ENCODE measurements around the gene BAAT. TPM values are rescaled to one million over a fixed set of nuclear protein-coding genes. Genes with fewer than 3 reads are reported as not detected.

Gene BAAT
- total RNA-seq, 2 experiments from 2014 or later, result 0.07 TPM; not detected in 1

- H3K36me3 Mint-ChIP-seq (ENCODE audit: low read depth), result peaks cover 23% of the 10 kb centered on the region
- ChIA-PET CTCF (no interaction called here), POLR2A (no interaction called here)
- DNase-seq (no peak), ATAC-seq (no peak)
- no peak overlapping the region for H3K27ac Mint-ChIP-seq
- no peaks in the 10 kb centered on the region for H3K27me3 Mint-ChIP-seq
- H3K9me3 Mint-ChIP-seq (ENCODE audit: low read depth), result peaks cover 51% of the 10 kb centered on the region
- no peak overlapping the region for H3K4me3 Mint-ChIP-seq
- intact Hi-C loops (cut with DNase I, micrococcal nuclease), result no loop called here
- H3K4me1 Mint-ChIP-seq, result no peaks in the 10 kb centered on the region
Measured at GRCh38 chr9:101417977-101418376, 33.2 kb upstream of the BAAT start.

GRCh38 chr9:101417389-101417788 is 32.6 kb upstream of the BAAT start:
- Mint-ChIP-seq H3K27me3 (no peaks in the 10 kb centered on the region), H3K27ac (no peak overlapping the region), H3K36me3 (ENCODE audit: low read depth) (peaks cover 28% of the 10 kb centered on the region), H3K4me1 (no peaks in the 10 kb centered on the region), H3K9me3 (ENCODE audit: low read depth) (peaks cover 54% of the 10 kb centered on the region), H3K4me3 (no peak overlapping the region)
- intact Hi-C loops (cut with DNase I, micrococcal nuclease), result no loop called here
- CTCF ChIA-PET, result no interaction called here
- DNase-seq, result no peak
- POLR2A ChIA-PET, result no interaction called here
- no peak for ATAC-seq

GRCh38 chr9:101415578-101415977 is 30.8 kb upstream of the BAAT start:
- no peak overlapping the region for H3K4me3 Mint-ChIP-seq
- peaks cover 38% of the 10 kb centered on the region for H3K36me3 Mint-ChIP-seq (ENCODE audit: low read depth)
- peaks cover 61% of the 10 kb centered on the region for H3K9me3 Mint-ChIP-seq (ENCODE audit: low read depth)
- intact Hi-C loops (cut with DNase I, micrococcal nuclease), result no loop called here
- CTCF ChIA-PET, result no interaction called here
- ATAC-seq (no peak), DNase-seq (no peak)
- no peaks in the 10 kb centered on the region for H3K4me1 Mint-ChIP-seq
- no peak overlapping the region for H3K27ac Mint-ChIP-seq
- POLR2A ChIA-PET, result no interaction called here
- no peaks in the 10 kb centered on the region for H3K27me3 Mint-ChIP-seq

GRCh38 chr9:101414839-101415238 is 30.0 kb upstream of the BAAT start:
- DNase-seq, result no peak
- H3K36me3 Mint-ChIP-seq (ENCODE audit: low read depth), result peaks cover 42% of the 10 kb centered on the region
- intact Hi-C loops (cut with DNase I, micrococcal nuclease), result no loop called here
- ChIA-PET POLR2A (no interaction called here), CTCF (no interaction called here)
- no peak for ATAC-seq
- H3K9me3 Mint-ChIP-seq (ENCODE audit: low read depth), result peaks cover 67% of the 10 kb centered on the region
- no peaks in the 10 kb centered on the region for H3K4me1 Mint-ChIP-seq
- H3K4me3 Mint-ChIP-seq, result no peak overlapping the region
- no peaks in the 10 kb centered on the region for H3K27me3 Mint-ChIP-seq
- no peak overlapping the region for H3K27ac Mint-ChIP-seq

GRCh38 chr9:101409079-101409477 is 24.3 kb upstream of the BAAT start:
- H3K4me1 Mint-ChIP-seq, result no peaks in the 10 kb centered on the region
- ATAC-seq (no peak), DNase-seq (no peak)
- H3K36me3 Mint-ChIP-seq (ENCODE audit: low read depth), result peaks cover 83% of the 10 kb centered on the region
- no peak overlapping the region for H3K27ac Mint-ChIP-seq
- peaks cover 76% of the 10 kb centered on the region for H3K9me3 Mint-ChIP-seq (ENCODE audit: low read depth)
- POLR2A ChIA-PET, result interaction anchor here (1.5 kb wide), 1 partner anchor 11 kb away, joined by 4 read pairs; the partner anchor contains the start of genes MRPL50 and ZNF189
- H3K27me3 Mint-ChIP-seq, result no peaks in the 10 kb centered on the region
- intact Hi-C loops (cut with DNase I, micrococcal nuclease), result no loop called here
- H3K4me3 Mint-ChIP-seq, result no peak overlapping the region
- CTCF ChIA-PET, result interaction anchor here (0.7 to 1.5 kb wide), 6 partner anchors 10 to 711 kb away, joined by 3 to 4 read pairs (median 3); partner anchors contain the start of genes RNF20 and ZNF189

GRCh38 chr9:101408374-101409078 is 23.7 kb upstream of the BAAT start:
- H3K27ac Mint-ChIP-seq, result no peak overlapping the region
- H3K4me1 Mint-ChIP-seq, result no peaks in the 10 kb centered on the region
- ChIA-PET POLR2A (interaction anchor here (1.5 kb wide), 1 partner anchor 10 kb away, joined by 4 read pairs; the partner anchor contains the start of genes MRPL50 and ZNF189), CTCF (interaction anchor here (0.7 to 1.5 kb wide), 6 partner anchors 10 to 712 kb away, joined by 3 to 4 read pairs (median 3); partner anchors contain the start of genes RNF20 and ZNF189)
- H3K27me3 Mint-ChIP-seq, result no peaks in the 10 kb centered on the region
- intact Hi-C loops (cut with DNase I, micrococcal nuclease), result no loop called here
- peaks cover 85% of the 10 kb centered on the region for H3K36me3 Mint-ChIP-seq (ENCODE audit: low read depth)
- ATAC-seq (no peak), DNase-seq (no peak)
- peaks cover 75% of the 10 kb centered on the region for H3K9me3 Mint-ChIP-seq (ENCODE audit: low read depth)
- H3K4me3 Mint-ChIP-seq, result no peak overlapping the region

- peaks cover 42% of the 10 kb centered on the region for H3K9me3 Mint-ChIP-seq (ENCODE audit: low read depth)
Measured at GRCh38 chr9:101403516-101404285, 18.9 kb upstream of the BAAT start.

GRCh38 chr9:101400120-101400519 is 15.3 kb upstream of the BAAT start:
- ATAC-seq, result no peak

More at GRCh38 chr9:101403516-101404285, 18.9 kb upstream of the BAAT start:
- CTCF ChIA-PET, result interaction anchor here (0.6 kb wide), 1 partner anchor 1120 kb away, joined by 3 read pairs; no protein-coding TSS in a partner anchor
- intact Hi-C loops (cut with DNase I, micrococcal nuclease), result loop anchor here in 1 of 2 experiments (5.0 kb wide), 1 partner anchor 1581 kb away; the partner anchor contains the start of gene NR4A3
- no peak overlapping the region for H3K4me3 Mint-ChIP-seq
- POLR2A ChIA-PET, result interaction anchor here (0.8 kb wide), 1 partner anchor 9 kb away, joined by 3 read pairs; no protein-coding TSS in a partner anchor
- DNase-seq (no peak), ATAC-seq (no peak)
- H3K36me3 Mint-ChIP-seq (ENCODE audit: low read depth), result peaks cover 91% of the 10 kb centered on the region
- no peaks in the 10 kb centered on the region for H3K27me3 Mint-ChIP-seq
- peaks cover 34% of the 10 kb centered on the region for H3K4me1 Mint-ChIP-seq
- no peak overlapping the region for H3K27ac Mint-ChIP-seq

GRCh38 chr9:101399643-101399970 is 14.8 kb upstream of the BAAT start:
- DNase-seq, result no peak
- H3K27ac Mint-ChIP-seq, result peak overlapping the region; percentile 100
- ChIA-PET POLR2A (interaction anchor here (1.5 kb wide), 1 partner anchor 134 kb away, joined by 9 read pairs; the partner anchor contains the start of gene RNF20), CTCF (interaction anchor here (1.0 kb wide), 1 partner anchor 10 kb away, joined by 3 read pairs; no protein-coding TSS in a partner anchor)
- ATAC-seq, result no peak
- peak overlapping the region; percentile 94 for H3K4me3 Mint-ChIP-seq
- peaks cover 83% of the 10 kb centered on the region for H3K36me3 Mint-ChIP-seq (ENCODE audit: low read depth)
- H3K9me3 Mint-ChIP-seq (ENCODE audit: low read depth), result peaks cover 14% of the 10 kb centered on the region
- H3K4me1 Mint-ChIP-seq, result peaks cover 62% of the 10 kb centered on the region
- H3K27me3 Mint-ChIP-seq, result no peaks in the 10 kb centered on the region
- intact Hi-C loops (cut with DNase I, micrococcal nuclease), result loop anchor here (5.0 to 10.0 kb wide), 5 partner anchors 925 to 1492 kb away; partner anchors contain the start of genes ERP44 (in 1 of the 2), INVS (in 1 of the 2), STX17 (in 1 of the 2) and TEX10 (in 1 of the 2)

More at GRCh38 chr9:101400120-101400519, 15.3 kb upstream of the BAAT start:
- DNase-seq, result no peak
- peaks cover 56% of the 10 kb centered on the region for H3K4me1 Mint-ChIP-seq
- CTCF ChIA-PET, result interaction anchor here (1.0 kb wide), 1 partner anchor 10 kb away, joined by 3 read pairs; no protein-coding TSS in a partner anchor
- H3K36me3 Mint-ChIP-seq (ENCODE audit: low read depth), result peaks cover 83% of the 10 kb centered on the region
- POLR2A ChIA-PET, result no interaction called here
- intact Hi-C loops (cut with DNase I, micrococcal nuclease), result loop anchor here in 1 of 2 experiments (5.0 kb wide), 1 partner anchor 1578 kb away; the partner anchor contains the start of gene NR4A3
- H3K4me3 Mint-ChIP-seq, result peak overlapping the region; percentile 94
- H3K27ac Mint-ChIP-seq, result peak overlapping the region; percentile 100
- H3K27me3 Mint-ChIP-seq, result no peaks in the 10 kb centered on the region
- H3K9me3 Mint-ChIP-seq (ENCODE audit: low read depth), result peaks cover 16% of the 10 kb centered on the region

GRCh38 chr9:101398930-101399642 is 14.3 kb upstream of the BAAT start:
- Mint-ChIP-seq H3K27me3 (no peaks in the 10 kb centered on the region), H3K27ac (peak overlapping the region; percentile 100), H3K36me3 (ENCODE audit: low read depth) (peaks cover 83% of the 10 kb centered on the region), H3K4me1 (peaks cover 67% of the 10 kb centered on the region), H3K9me3 (ENCODE audit: low read depth) (peaks cover 18% of the 10 kb centered on the region), H3K4me3 (peak overlapping the region; percentile 94)
- DNase-seq (no peak), ATAC-seq (peak; percentile 1)
- intact Hi-C loops (cut with DNase I, micrococcal nuclease), result loop anchor here (1.0 to 10.0 kb wide), 7 partner anchors 134 to 1492 kb away; partner anchors contain the start of genes INVS (in 2 of the 2), RNF20 (in 2 of the 2), ERP44 (in 1 of the 2) and STX17 (in 1 of the 2)
- ChIA-PET POLR2A (interaction anchor here (0.6 to 1.5 kb wide), 3 partner anchors 10 to 135 kb away, joined by 4 to 9 read pairs (median 4); partner anchors contain the start of gene RNF20), CTCF (interaction anchor here (0.6 to 0.9 kb wide), 5 partner anchors 7 to 134 kb away, joined by 3 to 8 read pairs (median 4); partner anchors contain the start of gene RNF20)

All from activated CD4-positive, alpha-beta T cell treated with anti-CD3 and anti-CD28 coated beads for 36 hours (primary cell).